ENCODE results near the gene CALB2.

GRCh38 chr16:71439523-71439922 is 81.0 kb downstream of the CALB2 start:
- TF ChIP-seq CTCF (conservative IDR thresholded peaks at IDR 0.05; ENCODE audit: low read depth, low read length) (no peak), SMC3 (IDR thresholded peaks at IDR 0.05; ENCODE audit: low read depth, low read length) (no peak), BHLHE40 (IDR thresholded peaks at IDR 0.05; ENCODE audit: low read depth, low read length) (no peak), ELK1 (IDR thresholded peaks at IDR 0.05; ENCODE audit: borderline replicate concordance, low read depth, low read length) (no peak), USF2 (IDR thresholded peaks at IDR 0.05; ENCODE audit: low read depth, low read length) (no peak), MAFK (IDR thresholded peaks at IDR 0.05; ENCODE audit: low read depth, low read length) (no peak), POLR2A (IDR thresholded peaks at IDR 0.05; ENCODE audit: low read depth, low read length) (no peak), CEBPB (IDR thresholded peaks at IDR 0.05; ENCODE audit: low read depth, low read length) (no peak), MXI1 (IDR thresholded peaks at IDR 0.05; ENCODE audit: borderline replicate concordance, low read depth, low read length) (no peak), NFE2L2 (IDR thresholded peaks at IDR 0.05; ENCODE audit: low read depth, low read length) (no peak)
